T-helper 17 cell (primary cell): ENCODE data around the gene DQX1. TPM values are rescaled to one million over a fixed set of nuclear protein-coding genes. Genes with fewer than 3 reads are reported as not detected.
A peak's percentile ranks its signal among the peaks of the same experiment; 100 is the strongest.
"Not testable (repeated sequence)": the region's sequence is repeated elsewhere in the genome, so short reads cannot be mapped to it uniquely, and the experiment has no call there.

Source experiments
- ATAC-seq: fragments of 150-1000 bp; cut with Tn5 transposase; 2 replicates; pipeline ENCODE4 v1.10.0; 2021; ENCODE audit warnings: mild to moderate bottlenecking, moderate library complexity
- DNase-seq, 3 donors: peaks; one replicate each; pipeline versions ENCODE4 v3.0.0 to v3.0.0-alpha.2; 2020 to 2021
- H3K9me3 ChIP-seq: one replicate; pipeline ENCODE4 v1.7.0; 2013; ENCODE audit warnings: low read length, mild to moderate bottlenecking; ENCODE audit not compliant: control insufficient read depth, poor library complexity, severe bottlenecking
- H3K27ac Mint-ChIP-seq: one replicate; pipeline ENCODE4 v1.8.0; 2022; ENCODE audit warnings: mild to moderate bottlenecking, moderate library complexity, mixed read lengths
- H3K27me3 Mint-ChIP-seq: one replicate; pipeline ENCODE4 v1.8.0; 2022; ENCODE audit warnings: mixed read lengths
- H3K36me3 Mint-ChIP-seq: one replicate; pipeline ENCODE4 v1.8.0; 2022; ENCODE audit warnings: low read depth, mixed read lengths
- H3K4me1 Mint-ChIP-seq: one replicate; pipeline ENCODE4 v1.8.0; 2022; ENCODE audit warnings: mild to moderate bottlenecking, mixed read lengths
- H3K4me3 Mint-ChIP-seq: one replicate; pipeline ENCODE4 v1.8.0; 2022; ENCODE audit warnings: mild to moderate bottlenecking, moderate library complexity, mixed read lengths
- total RNA-seq, 4 donors: library from RNA in 2 of 4; stranded (reverse) in 2 of 4; gene quantifications; one replicate each; pipeline ENCODE4 v1.2.3 and lab custom pipeline; 2022 to 2026

Gene DQX1
- total RNA-seq, 2 donors from 2014 or later = 0.23 TPM; not detected in 1

- peaks cover 23% of the 10 kb centered on the region for H3K4me1 Mint-ChIP-seq
- H3K9me3 ChIP-seq = no peaks in the 10 kb centered on the region
- no peak for DNase-seq
- H3K36me3 Mint-ChIP-seq = peaks cover 3% of the 10 kb centered on the region
- H3K27ac Mint-ChIP-seq = peak overlapping the region; percentile 84
- ATAC-seq = peak; percentile 40
- peak overlapping the region; percentile 90 for H3K4me3 Mint-ChIP-seq
- peaks cover 57% of the 10 kb centered on the region for H3K27me3 Mint-ChIP-seq
Observed at GRCh38 chr2:74498500-74499266, 27.3 kb downstream of the DQX1 start.

GRCh38 chr2:74497777-74498499, 28.1 kb downstream of the DQX1 start:
- peaks cover 5% of the 10 kb centered on the region for H3K36me3 Mint-ChIP-seq
- peaks cover 23% of the 10 kb centered on the region for H3K4me1 Mint-ChIP-seq
- H3K27me3 Mint-ChIP-seq = peaks cover 49% of the 10 kb centered on the region
- peak overlapping the region; percentile 84 for H3K27ac Mint-ChIP-seq
- H3K4me3 Mint-ChIP-seq = peak overlapping the region; percentile 90
- ATAC-seq (peak; percentile 34), DNase-seq (peak in 1 of 3 donors; percentile 24)
- H3K9me3 ChIP-seq = no peaks in the 10 kb centered on the region

GRCh38 chr2:74496997-74497776, 28.8 kb downstream of the DQX1 start:
- H3K4me1 Mint-ChIP-seq = peaks cover 20% of the 10 kb centered on the region
- H3K27ac Mint-ChIP-seq = no peak overlapping the region
- peaks cover 8% of the 10 kb centered on the region for H3K36me3 Mint-ChIP-seq
- no peak for DNase-seq
- no peaks in the 10 kb centered on the region for H3K9me3 ChIP-seq
- H3K27me3 Mint-ChIP-seq = peaks cover 42% of the 10 kb centered on the region
- ATAC-seq = no peak
- peak overlapping the region; percentile 90 for H3K4me3 Mint-ChIP-seq

DNA sequence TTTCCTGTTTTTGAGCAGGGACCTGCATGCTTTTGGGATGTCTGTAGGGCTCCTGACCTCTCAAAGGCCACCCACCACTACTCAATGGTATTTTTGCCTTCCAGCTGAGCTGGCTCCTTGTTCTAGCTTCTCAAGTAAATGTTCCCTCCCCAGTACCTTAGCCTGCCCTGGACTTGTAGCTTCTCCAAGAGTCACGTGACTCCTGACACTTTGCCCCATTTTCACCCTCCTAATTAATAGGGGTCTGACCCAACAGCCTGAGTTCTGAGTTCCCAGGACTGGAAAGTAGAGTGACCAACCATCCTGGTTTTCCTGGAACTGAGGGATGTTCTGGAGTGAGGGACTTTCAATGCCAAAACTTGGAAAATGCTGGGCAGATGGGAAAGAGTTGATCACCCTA, 30.6 kb downstream of the DQX1 start:
- H3K4me1 Mint-ChIP-seq = peaks cover 17% of the 10 kb centered on the region
- H3K4me3 Mint-ChIP-seq = no peak overlapping the region
- peaks cover 25% of the 10 kb centered on the region for H3K27me3 Mint-ChIP-seq
- no peaks in the 10 kb centered on the region for H3K9me3 ChIP-seq
- no peak overlapping the region for H3K27ac Mint-ChIP-seq
- H3K36me3 Mint-ChIP-seq = peaks cover 11% of the 10 kb centered on the region
- no peak for ATAC-seq
- DNase-seq = no peak

- DNase-seq (no peak), ATAC-seq (no peak)
- H3K9me3 ChIP-seq = no peaks in the 10 kb centered on the region
- Mint-ChIP-seq H3K4me3 (no peak overlapping the region), H3K36me3 (peaks cover 11% of the 10 kb centered on the region), H3K27ac (no peak overlapping the region), H3K4me1 (peaks cover 16% of the 10 kb centered on the region), H3K27me3 (peaks cover 11% of the 10 kb centered on the region)
Observed at GRCh38 chr2:74493546-74493945, 32.5 kb downstream of the DQX1 start.

DNA sequence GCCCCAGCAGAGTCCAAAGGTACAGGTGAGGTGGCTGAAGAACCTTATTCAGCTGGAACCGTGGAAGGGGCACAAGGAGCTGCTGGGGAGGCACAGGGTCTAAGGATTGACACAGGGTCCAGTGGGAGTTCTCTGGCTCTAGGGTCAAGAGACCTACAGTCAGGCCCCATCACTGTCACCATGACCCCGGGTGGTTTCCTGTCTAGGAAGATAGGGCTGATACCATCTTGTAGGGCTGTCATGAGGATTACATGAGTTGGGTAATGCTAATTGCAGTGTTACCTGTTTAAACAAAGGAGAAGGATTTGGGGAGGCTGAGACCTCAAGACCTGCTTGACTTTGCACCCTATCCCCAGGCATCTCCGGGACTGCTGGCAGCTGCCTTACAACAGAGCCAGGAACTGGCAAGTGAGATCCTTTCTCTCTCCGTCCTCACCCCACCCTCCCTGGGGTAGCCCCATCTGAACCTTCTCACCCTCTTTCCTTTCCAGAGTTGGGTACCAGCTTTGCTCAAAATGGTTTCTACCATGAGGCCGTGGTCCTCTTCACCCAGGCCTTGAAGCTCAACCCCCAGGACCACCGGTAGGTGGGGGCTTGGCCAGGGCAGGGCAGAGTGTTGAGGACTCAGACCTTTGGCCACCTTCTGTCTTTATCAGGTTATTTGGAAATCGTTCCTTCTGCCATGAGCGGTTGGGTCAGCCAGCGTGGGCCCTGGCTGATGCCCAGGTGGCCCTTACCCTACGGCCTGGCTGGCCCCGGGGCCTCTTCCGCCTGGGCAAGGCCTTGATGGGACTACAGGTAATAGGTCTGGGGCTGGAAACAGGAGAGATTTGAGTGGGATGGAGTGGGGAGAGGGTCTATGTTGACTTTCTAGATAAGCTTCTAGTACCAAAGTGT, 34.1 kb downstream of the DQX1 start:
- H3K36me3 Mint-ChIP-seq = peaks cover 11% of the 10 kb centered on the region
- ATAC-seq = no peak

DNA sequence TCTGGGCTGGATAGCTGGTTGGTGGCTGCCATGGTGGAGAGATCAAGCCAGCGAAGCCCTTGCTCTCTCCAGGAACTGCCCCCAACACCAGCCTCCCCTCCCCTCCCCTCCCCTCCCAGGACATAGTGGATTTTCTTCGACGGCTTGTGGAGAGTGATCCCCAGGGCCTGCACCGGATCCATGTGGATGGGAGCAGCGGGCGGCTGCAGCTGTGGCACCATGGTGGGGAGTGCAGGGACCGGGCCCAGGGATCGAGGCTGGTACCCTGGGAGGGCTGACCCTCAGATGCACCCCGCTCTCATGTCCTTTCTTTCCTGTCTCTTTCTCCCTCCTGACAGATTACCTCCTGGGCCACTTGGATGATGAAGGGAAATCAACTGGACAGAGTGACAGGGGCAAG, 36.1 kb downstream of the DQX1 start:
- peak overlapping the region; percentile 60 for H3K27ac Mint-ChIP-seq
- peaks cover 12% of the 10 kb centered on the region for H3K4me1 Mint-ChIP-seq
- no peak overlapping the region for H3K4me3 Mint-ChIP-seq
- ATAC-seq = no peak
- no peak for DNase-seq
- H3K9me3 ChIP-seq = no peaks in the 10 kb centered on the region
- peaks cover 11% of the 10 kb centered on the region for H3K36me3 Mint-ChIP-seq
- H3K27me3 Mint-ChIP-seq = no peaks in the 10 kb centered on the region

More for the DNA sequence above, 34.1 kb downstream of the DQX1 start:
- H3K27ac Mint-ChIP-seq = no peak overlapping the region
- H3K4me3 Mint-ChIP-seq = no peak overlapping the region
- no peak for DNase-seq
- H3K4me1 Mint-ChIP-seq = peaks cover 8% of the 10 kb centered on the region
- H3K9me3 ChIP-seq = no peaks in the 10 kb centered on the region
- no peaks in the 10 kb centered on the region for H3K27me3 Mint-ChIP-seq

GRCh38 chr2:74488643-74489481, 37.2 kb downstream of the DQX1 start:
- Mint-ChIP-seq H3K27ac (peak overlapping the region; percentile 73), H3K4me1 (peaks cover 12% of the 10 kb centered on the region), H3K4me3 (peak overlapping the region; percentile 63), H3K27me3 (no peaks in the 10 kb centered on the region), H3K36me3 (peaks cover 8% of the 10 kb centered on the region)
- no peak for ATAC-seq
- DNase-seq = no peak
- no peaks in the 10 kb centered on the region for H3K9me3 ChIP-seq

GRCh38 chr2:74486141-74486540, 39.9 kb downstream of the DQX1 start:
- Mint-ChIP-seq H3K27ac (no peak overlapping the region), H3K4me1 (peaks cover 26% of the 10 kb centered on the region), H3K4me3 (no peak overlapping the region), H3K36me3 (peaks cover 7% of the 10 kb centered on the region), H3K27me3 (no peaks in the 10 kb centered on the region)
- no peaks in the 10 kb centered on the region for H3K9me3 ChIP-seq
- no peak for ATAC-seq
- DNase-seq = no peak

- ATAC-seq, H3K27me3 Mint-ChIP-seq, H3K9me3 ChIP-seq, DNase-seq, H3K36me3 Mint-ChIP-seq: not testable (repeated sequence)
- Mint-ChIP-seq H3K4me3 (peak overlapping the region; percentile 97), H3K27ac (peak overlapping the region; percentile 98), H3K4me1 (peaks cover 26% of the 10 kb centered on the region)
Observed at GRCh38 chr2:74483675-74484164, 42.3 kb downstream of the DQX1 start.

DNA sequence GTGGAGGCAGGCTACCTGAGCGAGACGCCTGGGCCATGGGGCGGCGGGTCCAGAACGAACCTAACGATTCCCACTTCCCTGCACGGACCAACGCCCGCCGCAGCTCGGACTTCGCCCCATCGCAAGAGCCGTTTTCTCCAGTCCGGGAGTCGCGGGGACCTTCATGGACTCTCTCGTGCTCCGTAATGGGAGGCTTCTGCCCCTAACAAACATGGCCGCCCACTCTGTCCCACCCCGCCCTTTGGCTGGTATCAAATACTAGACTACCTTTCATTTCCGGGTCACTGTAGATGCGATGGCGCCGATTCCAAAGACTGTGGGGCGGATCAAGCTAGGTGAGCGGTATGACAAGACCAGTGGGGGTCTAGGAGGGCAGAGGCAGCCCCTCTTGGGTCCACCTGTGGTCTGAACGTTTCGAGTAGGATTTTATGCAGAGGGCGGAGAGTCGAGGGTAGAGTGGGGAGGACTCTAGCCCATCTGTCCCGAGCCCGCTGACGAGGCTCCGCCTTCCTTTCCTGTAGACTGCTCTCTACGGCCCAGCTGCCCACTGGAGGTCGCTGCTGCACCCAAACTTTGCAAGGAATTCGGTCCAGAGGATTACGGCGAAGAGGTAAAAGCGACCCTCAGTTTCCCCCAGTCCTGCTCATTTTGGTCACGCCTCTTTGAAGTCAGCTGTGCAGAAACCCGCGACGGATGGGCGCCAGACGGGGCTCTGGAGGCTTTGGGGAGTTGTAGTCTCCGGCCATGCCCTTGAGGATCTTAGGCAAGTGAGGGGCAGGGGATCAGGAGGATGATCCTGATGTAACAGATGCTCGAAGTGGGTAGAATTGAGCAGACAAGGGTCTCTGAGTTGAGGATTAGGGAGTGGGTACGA, 43.0 kb downstream of the DQX1 start, which contains the start of the genes CCDC142 and TTC31:
Gene CCDC142 (minus strand): TSS at position 198 of the 874 bp plus-strand sequence. CDS start 161 bp downstream, at position 37.
Gene TTC31 (plus strand): TSS at position 281 of the 874 bp plus-strand sequence. CDS start 15 bp downstream, at position 296.
- H3K4me1 Mint-ChIP-seq = peaks cover 26% of the 10 kb centered on the region
- H3K9me3 ChIP-seq = no peaks in the 10 kb centered on the region
- no peaks in the 10 kb centered on the region for H3K27me3 Mint-ChIP-seq
- peaks cover 5% of the 10 kb centered on the region for H3K36me3 Mint-ChIP-seq
- ATAC-seq = peak; percentile 93
- H3K27ac Mint-ChIP-seq = peak within 1 kb of the TSS; percentile 98
- peak; percentile 76 to 85 (median 84) for DNase-seq
- H3K4me3 Mint-ChIP-seq = peak within 1 kb of the TSS; percentile 97
